SK-N-SH treated with all-trans-retinoic acid at 6 μM for 48 hours (cell line): ENCODE results near the gene CA5A.

Experiments used
- ARNTL ChIP-seq: fragments of 450-650 bp; formaldehyde crosslinking; IDR thresholded peaks from 2 replicates; pipeline ENCODE4 v1.5.0; 2020; ENCODE audit warnings: low read depth, mild to moderate bottlenecking, moderate library complexity, borderline replicate concordance
- BACH2 ChIP-seq: fragments of 250-450 bp; sonication (Bioruptor Pico); IDR thresholded peaks from 2 replicates; pipeline ENCODE4 v1.9.0; 2021; ENCODE audit warnings: mild to moderate bottlenecking, borderline replicate concordance
- GLIS3 ChIP-seq: fragments of 250-450 bp; sonication (Bioruptor Pico); IDR thresholded peaks from 2 replicates; pipeline ENCODE4 v1.5.0; 2020; ENCODE audit warnings: mild to moderate bottlenecking, moderate library complexity
- ISL1 ChIP-seq: fragments of 250-450 bp; sonication (Bioruptor Pico); IDR thresholded peaks from 2 replicates; pipeline ENCODE4 v2.1.2; 2022; ENCODE audit warnings: mild to moderate bottlenecking, moderate library complexity
- PATZ1 ChIP-seq: fragments of 250-450 bp; sonication (Bioruptor Pico); IDR thresholded peaks from 2 replicates; pipeline ENCODE4 v1.8.0; 2020; ENCODE audit warnings: mild to moderate bottlenecking, moderate library complexity, borderline replicate concordance
- SNAI2 ChIP-seq: fragments of 250-450 bp; sonication (Bioruptor Pico); IDR thresholded peaks from 2 replicates; pipeline ENCODE4 v1.5.0; 2020; ENCODE audit warnings: mild to moderate bottlenecking, moderate library complexity
- ZFP3 ChIP-seq: fragments of 250-450 bp; sonication (Bioruptor Pico); IDR thresholded peaks from 2 replicates; pipeline ENCODE4 v1.5.0; 2020; ENCODE audit warnings: mild to moderate bottlenecking, moderate library complexity
- ZNF70 ChIP-seq: fragments of 450-650 bp; formaldehyde crosslinking; IDR thresholded peaks from 2 replicates; pipeline ENCODE4 v1.5.0; 2020; ENCODE audit warnings: mild to moderate bottlenecking, moderate library complexity

GRCh38 chr16:87938412-87938949 lies 2.2 kb upstream of the CA5A start:
- no peak for TF ChIP-seq ISL1
- TF ChIP-seq ZNF70 (CRISPR knock-in tag), result no peak
- TF ChIP-seq ZFP3 (CRISPR knock-in tag), result no peak
- no peak for TF ChIP-seq BACH2 (CRISPR knock-in tag)
- no peak for TF ChIP-seq SNAI2 (CRISPR knock-in tag)
- TF ChIP-seq ARNTL, result no peak
- no peak for TF ChIP-seq PATZ1 (CRISPR knock-in tag)
- no peak for TF ChIP-seq GLIS3 (CRISPR knock-in tag)
